GM19240 (cell line): ENCODE measurements around the gene IDH1.
"Not testable (repeated sequence)": the region's sequence is repeated elsewhere in the genome, so short reads cannot be mapped to it uniquely, and the experiment has no call there.

Experiments
- DNase-seq: peaks from one replicate; pipeline ENCODE4 v3.0.0; 2011; ENCODE audit warnings: low spot score; ENCODE audit not compliant: insufficient read length

The IDH1 gene

GRCh38 chr2:208222351-208222750, 32.5 kb downstream of the IDH1 start:
- DNase-seq: no peak

DNA sequence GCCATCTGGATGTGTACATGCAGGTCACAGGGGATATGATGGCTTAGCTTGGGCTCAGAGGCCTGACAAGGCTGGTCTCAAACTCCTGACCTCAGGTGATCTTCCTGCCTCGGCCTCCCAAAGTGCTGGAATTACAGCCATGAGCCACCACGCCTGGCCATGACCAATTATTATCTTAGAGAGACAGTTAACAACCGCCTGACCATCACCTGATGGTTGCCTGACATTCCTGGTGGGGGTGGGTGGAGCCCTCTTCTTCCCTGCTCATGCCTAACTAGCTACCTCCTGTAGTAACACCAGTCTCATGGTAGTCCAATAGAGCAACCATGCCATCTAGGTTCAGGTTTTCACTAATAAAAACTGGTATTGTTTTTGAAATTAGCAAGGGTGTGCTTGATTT, 33.0 kb downstream of the IDH1 start:
- DNase-seq: not testable (repeated sequence)

GRCh38 chr2:208210688-208211451, 44.0 kb downstream of the IDH1 start:
- DNase-seq: no peak

DNA sequence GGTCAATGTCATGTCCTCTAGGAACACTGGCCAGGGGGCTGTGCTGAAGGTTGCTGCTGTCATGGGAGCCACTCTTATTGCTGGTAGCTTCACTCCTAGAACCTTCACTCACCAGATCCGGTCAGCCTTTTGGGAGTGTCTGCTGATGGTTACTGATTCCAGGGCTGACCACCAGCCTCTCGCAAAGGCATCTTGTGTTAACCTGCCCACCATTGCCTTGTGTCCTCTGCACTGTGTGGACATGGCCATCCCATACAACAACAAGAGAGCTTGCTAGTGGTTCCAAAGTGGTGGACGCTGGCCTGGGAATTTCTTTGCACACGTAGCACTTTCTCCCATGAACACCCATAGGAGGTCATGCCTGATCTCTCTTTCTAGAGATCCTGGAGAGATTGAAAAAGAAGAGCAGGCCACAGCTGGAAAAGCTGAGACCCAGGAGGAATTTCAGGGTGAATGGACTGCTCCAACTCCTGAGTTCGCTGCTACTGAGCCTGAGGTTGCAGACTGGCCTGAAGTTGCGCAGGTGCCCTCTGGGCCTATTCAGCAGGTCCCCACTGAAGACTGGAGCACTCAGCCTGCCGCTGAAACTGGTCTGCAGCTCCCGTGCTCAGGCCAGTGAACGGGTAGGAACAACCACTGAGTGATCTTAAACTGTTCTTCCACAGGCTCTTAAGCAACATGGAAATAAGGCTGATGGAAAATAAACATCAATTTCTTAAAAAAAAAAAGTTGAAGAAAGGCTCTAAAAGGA, 46.4 kb downstream of the IDH1 start:
- DNase-seq: no peak

GRCh38 chr2:208207769-208208168, 47.1 kb downstream of the IDH1 start:
- no peak for DNase-seq

- no peak for DNase-seq
These were observed 50.7 kb downstream of the IDH1 start for GRCh38 chr2:208204166-208204565.

- DNase-seq: no peak
These were observed 59.3 kb downstream of the IDH1 start for GRCh38 chr2:208195531-208195930.

DNA sequence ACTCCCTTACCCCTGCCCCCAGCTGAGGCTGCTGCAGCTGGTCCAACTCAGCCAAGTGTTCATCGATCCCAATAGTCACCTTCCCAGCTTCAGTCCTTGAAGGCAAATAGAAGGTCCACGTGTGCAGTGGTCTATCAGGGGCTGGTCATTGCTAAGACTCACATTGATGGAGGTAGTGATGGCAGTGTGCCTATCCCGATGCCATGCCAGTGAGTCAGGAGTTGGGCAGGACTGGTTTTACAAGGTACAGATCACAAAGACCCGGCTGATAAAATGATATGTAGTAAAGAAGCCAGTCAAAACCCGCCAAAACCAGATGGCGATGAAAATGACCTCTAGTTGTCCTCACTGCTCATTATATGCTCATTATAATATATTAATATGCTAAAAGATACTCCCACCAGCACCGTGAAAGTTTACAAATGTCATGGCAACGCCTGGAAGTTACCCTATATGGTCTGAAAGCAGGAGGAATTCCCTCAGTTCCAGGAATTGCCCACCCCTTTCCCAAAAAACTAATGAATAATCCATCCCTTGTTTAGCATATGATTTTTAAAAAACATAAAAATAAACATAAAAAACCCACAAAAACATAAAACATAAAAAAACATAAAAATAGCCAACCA, 62.1 kb downstream of the IDH1 start:
- DNase-seq: no peak

GRCh38 chr2:208189810-208190503, 64.9 kb downstream of the IDH1 start, which contains the start of gene C2orf80:
TSS of gene C2orf80 (minus strand) at chr2:208190030. CDS start at chr2:208186986, 3,044 bp downstream.
- no peak for DNase-seq

GRCh38 chr2:208189069-208189809, 65.6 kb downstream of the IDH1 start:
- DNase-seq: no peak

DNA sequence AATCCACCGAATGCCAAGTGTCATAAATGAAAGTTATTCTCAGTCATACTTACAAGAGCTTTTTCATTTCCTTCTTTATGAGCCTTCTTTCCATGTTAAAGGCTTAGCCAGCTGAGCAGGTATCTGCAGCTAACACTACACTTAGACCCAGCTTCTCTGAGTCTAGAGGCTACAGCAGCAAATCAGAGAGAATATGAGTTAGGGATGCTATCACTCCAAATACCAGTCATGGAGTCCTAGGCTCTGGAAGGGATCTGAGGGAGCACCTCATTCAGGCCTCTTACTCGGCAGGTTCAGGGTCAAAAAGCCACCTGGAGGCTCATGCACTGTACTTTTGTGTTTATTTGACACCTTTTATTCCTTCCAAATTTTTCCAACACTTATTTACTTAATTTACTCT, 68.0 kb downstream of the IDH1 start:
- no peak for DNase-seq

DNA sequence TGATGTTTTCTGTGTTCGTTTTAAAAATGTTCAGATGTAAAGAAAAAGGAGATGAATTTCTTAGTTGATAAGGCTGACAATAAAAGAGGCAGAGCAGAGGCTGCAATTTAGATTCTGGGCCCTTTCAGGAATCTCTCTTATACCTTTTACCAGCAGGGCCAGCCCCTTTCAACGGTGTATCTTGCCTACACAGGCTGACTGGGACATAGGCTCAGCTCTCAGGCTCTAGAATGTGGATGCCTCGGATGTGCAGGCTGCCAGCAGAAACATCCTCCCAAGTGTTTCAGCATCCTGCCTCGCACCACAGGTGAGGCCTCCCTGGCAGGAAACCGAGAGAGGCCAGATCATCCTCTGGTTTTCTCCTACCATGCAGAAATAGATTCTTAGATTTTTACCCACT, 68.4 kb downstream of the IDH1 start:
- DNase-seq: no peak
